Gastrocnemius medialis (tissue), 4 donors: ENCODE results near the gene TAGLN2. TPM values are rescaled to one million over a fixed set of nuclear protein-coding genes. Genes with fewer than 3 reads are reported as not detected.
"Not testable (repeated sequence)": the region's sequence is repeated elsewhere in the genome, so short reads cannot be mapped to it uniquely, and the experiment has no call there.

Experiments used
- ATAC-seq, 2 donors: fragments of 150-250 bp; one replicate each; pipeline ENCODE4 v1.9.1; 2016
- DNase-seq, 2 donors: peaks; one replicate each; pipeline ENCODE4 v3.0.0-alpha.2; 2019
- H3K27ac ChIP-seq, 4 donors: fragments of 200-600 bp; sonication (generic); 1 replicate in 1 of 4; 2 replicates in 3 of 4; pipeline ENCODE4 v1.5.1; 2016 to 2018; ENCODE audit warnings: mild to moderate bottlenecking in 2 of 4, moderate library complexity in 1 of 4
- H3K27me3 ChIP-seq, 3 donors: fragments of 200-600 bp; sonication (generic) in 2 of 3; 1 replicate in 1 of 3; 2 replicates in 2 of 3; pipeline versions ENCODE4 v1.5.1 to v1.6.0; 2016 to 2019; ENCODE audit warnings: mild to moderate bottlenecking in 1 of 3, moderate library complexity in 1 of 3
- H3K36me3 ChIP-seq, 2 donors: fragments of 200-600 bp; sonication (generic) in 1 of 2; one replicate each; pipeline ENCODE4 v1.5.1; 2017 to 2018
- H3K4me1 ChIP-seq, 2 donors: fragments of 200-600 bp; sonication (generic) in 1 of 2; one replicate each; pipeline ENCODE4 v1.5.1; 2016 to 2017; ENCODE audit warnings: mild to moderate bottlenecking in 2 of 2
- H3K4me3 ChIP-seq, 4 donors: fragments of 200-600 bp; sonication (generic) in 3 of 4; 1 replicate in 1 of 4; 2 replicates in 3 of 4; pipeline ENCODE4 v1.5.1; 2016 to 2019; ENCODE audit warnings: mild to moderate bottlenecking in 2 of 4
- H3K9me3 ChIP-seq, 3 donors: fragments of 200-600 bp; sonication (generic) in 2 of 3; 1 replicate in 1 of 3; 2 replicates in 2 of 3; pipeline ENCODE4 v1.5.1; 2016 to 2019
- POLR2A ChIP-seq, 2 donors: fragments of 450-650 bp; IDR thresholded peaks; one replicate each; pipeline ENCODE4 v1.6.1; 2017; ENCODE audit warnings: antibody characterized with exemption in 2 of 2, mild to moderate bottlenecking in 2 of 2, moderate library complexity in 2 of 2
- in situ Hi-C, 4 donors: fragments of 200-750 bp; cut with MboI; loops; one replicate each; pipeline versions ENCODE4 v1.15.0 to v1.8.0; 2017; ENCODE audit warnings: low sequenced_read_pairs in 4 of 4
- intact Hi-C: fragments of 100-400 bp; cut with DNase I; formaldehyde crosslinking; loops from one replicate; pipeline ENCODE4 v1.15.1; 2023; ENCODE audit warnings: low total_unique reads
- total RNA-seq, 4 donors: library from RNA; depleted of rRNA; stranded (reverse); fragments of >200 nt; gene quantifications; one replicate each; pipeline versions ENCODE4 v1.1.0 to v1.2.3, GENCODE V29; 2016
- TF ChIP-seq, protein P1 (sequence below), 5 experiments: fragments of 450-650 bp in 3 of 5; fragments of 200-600 bp in 2 of 5; sonication (generic) in 2 of 5; IDR thresholded peaks in 4 of 5; conservative IDR thresholded peaks in 1 of 5; 1 replicate in 4 of 5; 2 replicates in 1 of 5; pipeline ENCODE4 v1.5.1; 2016 to 2019; ENCODE audit warnings: antibody characterized with exemption in 5 of 5, mild to moderate bottlenecking in 3 of 5, moderate library complexity in 3 of 5

The TAGLN2 gene
- total RNA-seq, 4 donors from 2014 or later, result 28.8 to 48.2 (median 37.5) TPM

DNA sequence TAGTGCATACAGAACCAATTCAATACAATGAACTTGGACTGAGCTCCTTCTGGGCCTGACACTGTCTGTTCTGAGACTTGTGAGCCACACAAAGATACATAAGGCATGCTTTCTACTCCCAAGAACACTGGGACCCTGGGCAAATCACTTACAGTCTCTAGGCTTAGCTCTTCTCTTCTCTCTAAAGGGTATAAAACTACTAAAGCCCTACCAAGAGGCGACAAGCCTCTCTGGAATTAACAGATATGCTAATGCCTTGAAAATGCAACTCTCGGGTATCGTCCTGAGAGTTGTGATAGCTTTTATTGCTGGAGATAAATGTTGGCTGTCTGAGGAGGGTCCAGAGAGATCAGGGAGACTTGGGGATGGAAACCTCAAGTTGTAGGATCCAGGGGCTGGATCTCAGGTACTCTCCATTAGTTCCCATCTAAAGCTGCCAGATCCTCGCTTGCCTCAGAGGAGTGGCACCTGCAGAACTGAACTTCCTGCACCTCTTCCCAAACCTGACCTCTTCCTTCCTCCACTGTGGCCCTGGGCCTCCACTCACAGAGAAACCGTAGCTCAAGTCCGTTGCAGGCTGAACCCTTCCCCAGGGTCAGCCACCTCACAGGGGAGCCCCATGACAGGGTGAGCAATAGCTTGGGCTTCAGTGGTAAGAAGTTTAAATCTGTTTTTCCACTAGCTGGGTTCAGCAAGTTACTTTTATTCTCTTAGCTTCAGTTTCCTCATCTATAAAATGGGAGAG is 13.8 kb downstream of the TAGLN2 start:
- in situ Hi-C loops (no loop called here), intact Hi-C loops (loop anchor here (2.0 kb wide), 1 partner anchor 21 kb away; no protein-coding TSS in a partner anchor)
- no peak for DNase-seq
- no peak for ATAC-seq
- Histone ChIP-seq H3K4me1 (peaks cover 0 to 13% of the 10 kb centered on the region in 2 donors), H3K4me3 (no peak overlapping the region), H3K36me3 (no peaks in the 10 kb centered on the region), H3K27me3 (no peaks in the 10 kb centered on the region), H3K9me3 (no peaks in the 10 kb centered on the region), H3K27ac (peak overlapping the region in 3 of 4 donors; percentile 54 to 62 (median 54))
- no peak for TF ChIP-seq POLR2A (IDR thresholded peaks at IDR 0.05)

DNA sequence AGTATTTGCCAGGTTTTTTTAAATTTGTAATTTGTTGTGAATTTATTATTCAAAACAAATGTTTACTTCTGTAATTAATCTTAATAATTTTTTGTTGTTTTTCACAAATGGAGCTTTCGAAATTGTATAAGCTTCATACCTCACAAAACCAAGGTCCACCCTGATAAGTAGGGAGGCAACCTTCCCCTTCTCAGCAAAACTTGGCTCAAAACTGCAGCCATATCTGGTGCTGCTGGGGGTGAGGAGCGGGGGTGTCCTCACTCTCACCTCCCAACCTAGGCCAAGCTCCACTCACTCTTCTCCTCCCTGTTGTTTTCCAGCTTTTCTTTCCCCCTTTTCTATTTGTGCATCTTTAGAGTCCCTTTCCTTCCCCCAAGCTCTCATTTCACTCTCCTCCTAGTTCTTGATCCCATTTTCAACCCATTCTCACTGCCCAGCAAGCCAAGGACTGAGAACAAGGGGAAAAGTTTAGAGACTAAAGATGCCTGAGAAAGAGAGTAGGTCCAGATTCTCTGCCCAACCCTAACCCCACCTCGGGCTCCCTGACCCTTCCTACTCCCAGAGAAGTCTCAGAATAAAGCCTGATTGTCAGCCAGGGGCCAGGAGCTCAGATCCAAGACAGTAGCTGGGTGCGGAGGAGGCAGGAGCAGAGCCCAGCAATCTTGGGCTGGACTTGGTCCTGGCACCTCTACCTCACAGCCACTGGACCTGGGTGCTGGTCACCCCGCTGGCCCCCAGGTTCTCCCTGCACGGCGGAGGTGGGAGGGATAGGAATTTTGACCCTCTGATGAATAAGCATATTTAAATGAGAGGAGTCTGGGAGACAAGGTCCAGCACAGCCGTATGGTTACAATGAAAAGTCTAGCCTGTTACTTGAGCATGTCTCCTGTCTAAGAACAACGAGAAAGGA is 17.0 kb downstream of the TAGLN2 start:
- Histone ChIP-seq H3K4me1 (peaks cover 0 to 8% of the 10 kb centered on the region in 2 donors), H3K9me3 (no peaks in the 10 kb centered on the region), H3K27ac (no peak overlapping the region), H3K4me3 (no peak overlapping the region), H3K27me3 (no peaks in the 10 kb centered on the region), H3K36me3 (no peaks in the 10 kb centered on the region)
- in situ Hi-C loops, result no loop called here
- DNase-seq (no peak), ATAC-seq (no peak)
- TF ChIP-seq, protein P1, sequence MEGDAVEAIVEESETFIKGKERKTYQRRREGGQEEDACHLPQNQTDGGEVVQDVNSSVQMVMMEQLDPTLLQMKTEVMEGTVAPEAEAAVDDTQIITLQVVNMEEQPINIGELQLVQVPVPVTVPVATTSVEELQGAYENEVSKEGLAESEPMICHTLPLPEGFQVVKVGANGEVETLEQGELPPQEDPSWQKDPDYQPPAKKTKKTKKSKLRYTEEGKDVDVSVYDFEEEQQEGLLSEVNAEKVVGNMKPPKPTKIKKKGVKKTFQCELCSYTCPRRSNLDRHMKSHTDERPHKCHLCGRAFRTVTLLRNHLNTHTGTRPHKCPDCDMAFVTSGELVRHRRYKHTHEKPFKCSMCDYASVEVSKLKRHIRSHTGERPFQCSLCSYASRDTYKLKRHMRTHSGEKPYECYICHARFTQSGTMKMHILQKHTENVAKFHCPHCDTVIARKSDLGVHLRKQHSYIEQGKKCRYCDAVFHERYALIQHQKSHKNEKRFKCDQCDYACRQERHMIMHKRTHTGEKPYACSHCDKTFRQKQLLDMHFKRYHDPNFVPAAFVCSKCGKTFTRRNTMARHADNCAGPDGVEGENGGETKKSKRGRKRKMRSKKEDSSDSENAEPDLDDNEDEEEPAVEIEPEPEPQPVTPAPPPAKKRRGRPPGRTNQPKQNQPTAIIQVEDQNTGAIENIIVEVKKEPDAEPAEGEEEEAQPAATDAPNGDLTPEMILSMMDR (IDR thresholded peaks at IDR 0.05 in 4 of 5, conservative IDR thresholded peaks at IDR 0.05 in 1 of 5), result no peak
- TF ChIP-seq POLR2A (IDR thresholded peaks at IDR 0.05), result no peak
- intact Hi-C loops, result no loop called here

DNA sequence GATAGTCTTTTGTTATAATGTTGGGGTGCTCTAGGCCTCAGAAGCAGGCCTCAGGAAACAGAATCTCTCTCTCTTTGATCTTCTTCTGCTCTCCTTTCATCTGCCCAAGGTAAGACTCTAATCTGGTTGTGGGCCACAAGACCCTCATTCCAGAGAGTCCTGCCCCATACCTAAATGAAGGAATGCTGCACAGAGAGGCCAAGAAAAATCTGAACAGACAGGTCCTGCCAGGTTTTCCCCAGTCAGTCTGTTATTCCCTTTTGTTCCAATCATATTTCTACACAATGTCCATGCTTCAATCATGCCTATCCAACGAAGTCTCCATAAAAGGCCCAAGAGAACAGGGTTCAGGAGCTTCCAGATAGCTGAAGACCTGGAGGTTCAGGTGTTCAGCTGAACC is 18.3 kb downstream of the TAGLN2 start:
- no peak for ATAC-seq

DNA sequence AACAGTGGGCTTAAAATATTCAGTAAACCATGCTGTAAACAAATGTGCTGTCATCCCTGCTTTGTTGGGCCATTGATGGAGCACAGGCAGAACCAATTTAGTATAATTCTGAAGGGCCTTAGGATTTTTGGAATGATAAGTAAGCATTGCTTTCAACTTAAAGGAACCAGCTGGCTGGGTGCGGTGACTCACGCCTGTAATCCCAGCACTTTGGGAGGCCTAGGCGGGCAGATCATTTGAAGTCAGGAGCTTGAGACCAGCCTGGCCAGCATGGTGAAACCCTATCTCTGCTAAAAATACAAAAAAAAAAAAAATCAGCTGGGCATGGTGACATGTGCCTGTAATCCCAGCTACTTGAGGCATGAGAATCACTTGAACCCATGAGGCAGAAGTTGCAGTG is 21.3 kb downstream of the TAGLN2 start:
- DNase-seq, H3K27ac ChIP-seq, H3K9me3 ChIP-seq, H3K36me3 ChIP-seq, in situ Hi-C loops, H3K27me3 ChIP-seq, intact Hi-C loops, ATAC-seq, H3K4me3 ChIP-seq, H3K4me1 ChIP-seq: not testable (repeated sequence)

More for the DNA sequence above, 18.3 kb downstream of the TAGLN2 start:
- Histone ChIP-seq H3K9me3 (no peaks in the 10 kb centered on the region), H3K4me1 (peaks cover 0 to 8% of the 10 kb centered on the region in 2 donors), H3K27ac (no peak overlapping the region), H3K27me3 (no peaks in the 10 kb centered on the region), H3K4me3 (no peak overlapping the region), H3K36me3 (no peaks in the 10 kb centered on the region)
- intact Hi-C loops, result no loop called here
- in situ Hi-C loops, result no loop called here
- TF ChIP-seq POLR2A (IDR thresholded peaks at IDR 0.05), result no peak
- TF ChIP-seq, protein P1 (IDR thresholded peaks at IDR 0.05 in 4 of 5, conservative IDR thresholded peaks at IDR 0.05 in 1 of 5), result no peak
- DNase-seq, result no peak

DNA sequence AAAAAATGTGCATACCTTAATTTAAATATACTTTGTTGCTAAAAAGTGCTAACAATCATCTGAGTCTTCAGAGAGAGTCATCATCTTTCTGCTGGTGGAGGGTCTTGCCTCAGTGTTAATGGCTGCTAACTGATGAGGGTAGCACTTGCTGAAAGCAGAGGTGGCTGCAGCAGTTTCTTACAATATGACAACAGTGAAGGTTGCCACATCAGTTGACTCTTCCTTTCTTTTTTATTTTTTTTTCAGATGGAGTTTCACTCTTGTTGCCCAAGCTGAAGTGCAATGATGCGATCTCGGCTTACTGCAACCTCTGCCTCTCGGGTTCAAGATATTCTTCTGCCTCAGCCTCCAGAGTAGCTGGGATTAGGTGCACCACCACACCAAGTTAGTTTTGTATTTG is 22.8 kb downstream of the TAGLN2 start:
- no peak overlapping the region for H3K4me3 ChIP-seq
- H3K4me1 ChIP-seq, result peaks cover 0 to 4% of the 10 kb centered on the region in 2 donors
- ATAC-seq (no peak), DNase-seq (no peak)
- no peak overlapping the region for H3K27ac ChIP-seq
- no peaks in the 10 kb centered on the region for H3K27me3 ChIP-seq
- intact Hi-C loops (no loop called here), in situ Hi-C loops (no loop called here)
- no peaks in the 10 kb centered on the region for H3K9me3 ChIP-seq
- H3K36me3 ChIP-seq, result no peaks in the 10 kb centered on the region
- TF ChIP-seq, protein P1 (IDR thresholded peaks at IDR 0.05 in 4 of 5, conservative IDR thresholded peaks at IDR 0.05 in 1 of 5), result no peak
- TF ChIP-seq POLR2A (IDR thresholded peaks at IDR 0.05), result no peak
